GM12878 (cell line): ENCODE measurements around the gene KLHDC2. TPM values are rescaled to one million over a fixed set of nuclear protein-coding genes. Genes with fewer than 3 reads are reported as not detected.

ENCODE experiments used
- ATAC-seq: fragments of 200-7000 bp; cut with Tn5 transposase; 3 replicates; pipeline ENCODE4 v1.9.1; 2020; ENCODE audit warnings: mild to moderate bottlenecking, moderate library complexity
- BruUV-seq: library from RNA; stranded (reverse); fragments of 400-500 nt; replicated peaks from 2 replicates; lab custom pipeline; 2021; lab: Mats Ljungman, UMichigan
- CTCF ChIA-PET: fragments of 300-600 bp; sonication (Branson Sonifier 250); formaldehyde crosslinking; extraction: SDS; loops from one replicate; lab custom pipeline; 2021; ENCODE audit warnings: inconsistent platforms; lab: Yijun Ruan, JAX
- POLR2A ChIA-PET: fragments of 350-600 bp; formaldehyde crosslinking; extraction: SDS; loops from one replicate; lab custom pipeline; 2021; ENCODE audit warnings: inconsistent platforms; lab: Charles Lee
- RAD21 ChIA-PET: fragments of 300-600 bp; sonication (Branson Sonifier 250); formaldehyde crosslinking; loops from one replicate; lab custom pipeline; 2023; ENCODE audit warnings: antibody characterized with exemption; ENCODE audit not compliant: unreplicated experiment; lab: Charles Lee
- SMC1A ChIA-PET: fragments of 300-600 bp; sonication (Branson Sonifier 250); formaldehyde crosslinking; loops from one replicate; lab custom pipeline; 2023; ENCODE audit not compliant: unreplicated experiment, uncharacterized antibody; lab: Charles Lee
- DNase-seq: peaks from one replicate; pipeline ENCODE4 v3.0.0-alpha.2; 2011; ENCODE audit warnings: low read depth, low spot score
- FAIRE-seq: peaks from 3 replicates; lab custom pipeline; 2011; peaks lifted over from hg19 to GRCh38; lab: Jason Lieb, UNC
- H2AFZ ChIP-seq: 2 replicates; pipeline ENCODE4 v1.6.0; 2011; ENCODE audit warnings: low read depth, low read length, control low read depth; ENCODE audit not compliant: control insufficient read depth
- H3K27ac ChIP-seq: 2 replicates; pipeline ENCODE4 v1.5.1; 2011; ENCODE audit warnings: control low read depth; ENCODE audit not compliant: control insufficient read depth, insufficient read depth
- H3K27me3 ChIP-seq, 2 experiments: replicated peaks in 1 of 2; 2 replicates each; pipeline versions ENCODE4 v1.6.0 to v1.6.1; 2011; ENCODE audit warnings: low read length in 1 of 2; ENCODE audit not compliant: control insufficient read depth in 2 of 2, insufficient read depth in 2 of 2
- H3K36me3 ChIP-seq, 2 experiments: 2 replicates each; pipeline ENCODE4 v1.5.1; 2011; ENCODE audit warnings: low read length in 1 of 2; ENCODE audit not compliant: control insufficient read depth in 2 of 2, insufficient read depth in 2 of 2
- H3K4me1 ChIP-seq: 2 replicates; pipeline ENCODE4 v1.6.1; 2011; ENCODE audit warnings: mild to moderate bottlenecking, low read length, moderate library complexity, mixed read lengths; ENCODE audit not compliant: control insufficient read depth, insufficient read depth
- H3K4me2 ChIP-seq: 2 replicates; pipeline ENCODE4 v1.6.0; 2011; ENCODE audit warnings: control low read depth; ENCODE audit not compliant: control insufficient read depth, insufficient read depth
- H3K4me3 ChIP-seq: fragments of 200-600 bp; sonication (generic); 2 replicates; pipeline ENCODE4 v1.5.1; 2016
- H3K79me2 ChIP-seq: 2 replicates; pipeline ENCODE4 v1.6.0; 2011; ENCODE audit warnings: low read length; ENCODE audit not compliant: control insufficient read depth, insufficient read depth
- H3K9ac ChIP-seq: 2 replicates; pipeline ENCODE4 v1.8.0; 2011; ENCODE audit warnings: low read length, control low read depth, mixed read lengths; ENCODE audit not compliant: control insufficient read depth, insufficient read depth
- H3K9me3 ChIP-seq: replicated peaks from 3 replicates; pipeline ENCODE4 v1.5.1; 2011; ENCODE audit warnings: mild to moderate bottlenecking, low read length; ENCODE audit not compliant: control insufficient read depth, insufficient read depth
- H4K20me1 ChIP-seq: 2 replicates; pipeline ENCODE4 v1.6.0; 2011; ENCODE audit not compliant: control insufficient read depth, insufficient read depth
- ATF7 ChIP-seq: fragments of 450-650 bp; IDR thresholded peaks from 2 replicates; pipeline ENCODE4 v1.6.1; 2016; ENCODE audit warnings: low read depth, mild to moderate bottlenecking
- NKRF ChIP-seq: fragments of 450-650 bp; conservative IDR thresholded peaks from 2 replicates; pipeline ENCODE4 v1.6.1; 2017; ENCODE audit warnings: mild to moderate bottlenecking, moderate library complexity
- PBX3 ChIP-seq: IDR thresholded peaks from 2 replicates; pipeline ENCODE4 v1.6.1; 2011; ENCODE audit warnings: mild to moderate bottlenecking, low read depth, low read length, moderate library complexity; ENCODE audit not compliant: insufficient replicate concordance
- ZZZ3 ChIP-seq: IDR thresholded peaks from 2 replicates; pipeline ENCODE4 v1.6.1; 2011; ENCODE audit warnings: low read depth; ENCODE audit not compliant: control insufficient read depth, insufficient read length
- WGBS: methylation state at CpG from one replicate; pipeline ENCODE4 v1.1.6; 2016; ENCODE audit warnings: low lambda C conversion rate; ENCODE audit not compliant: insufficient replicate concordance, insufficient coverage; ENCODE audit errors: missing lambda C conversion rate; 5-methylcytosine and 5-hydroxymethylcytosine counted together
- in situ Hi-C: fragments of 300-500 bp; cut with MboI; formaldehyde crosslinking; loops from 9 replicates; pipeline ENCODE4 v1.14.3; 2018; ENCODE audit warnings: mixed read lengths
- intact Hi-C: fragments of 100-400 bp; cut with micrococcal nuclease; formaldehyde crosslinking; loops from one replicate; pipeline ENCODE4 v1.14.2; 2022; ENCODE audit not compliant: unreplicated experiment
- polyA plus RNA-seq, 11 experiments: library from polyadenylated mRNA; depleted of rRNA in 4 of 11; unstranded in 6 of 11; stranded (reverse) in 5 of 11; fragments of >200 nt; fragmentation: Nextera tagmentation in 4 of 11; fragmentation: Illumina TruSeq in 1 of 11; extraction: Ambion mirVana in 4 of 11; extraction: Trizol in 1 of 11; gene quantifications; 1 replicate in 1 of 11; 2 replicates in 10 of 11; pipeline versions ENCODE4 v1.2.1 to v1.2.3, GENCODE V29; 2011 to 2016; ENCODE audit warnings: inconsistent platforms in 2 of 11, missing spikeins in 2 of 11, low read depth in 1 of 11
- total RNA-seq, 4 experiments: library from RNA; depleted of rRNA in 3 of 4; stranded (reverse); fragments of >200 nt in 3 of 4; fragmentation: Illumina TruSeq in 1 of 4; extraction: Trizol in 1 of 4; gene quantifications; 2 replicates each; pipeline versions ENCODE4 v1.2.1 to v1.2.3, GENCODE V29; 2013 to 2021
- TF ChIP-seq, protein P1 (sequence below): fragments of 150-350 bp; IDR thresholded peaks from 2 replicates; pipeline ENCODE4 v1.6.1; 2016; ENCODE audit warnings: low read depth, low read length

KLHDC2 gene
- total and polyA plus RNA-seq, 10 of the 15 experiments (the other 5 are each of a cell fraction or from before 2014, with no cell fraction given): 6.0 to 45.0 (median 24.7) TPM

DNA sequence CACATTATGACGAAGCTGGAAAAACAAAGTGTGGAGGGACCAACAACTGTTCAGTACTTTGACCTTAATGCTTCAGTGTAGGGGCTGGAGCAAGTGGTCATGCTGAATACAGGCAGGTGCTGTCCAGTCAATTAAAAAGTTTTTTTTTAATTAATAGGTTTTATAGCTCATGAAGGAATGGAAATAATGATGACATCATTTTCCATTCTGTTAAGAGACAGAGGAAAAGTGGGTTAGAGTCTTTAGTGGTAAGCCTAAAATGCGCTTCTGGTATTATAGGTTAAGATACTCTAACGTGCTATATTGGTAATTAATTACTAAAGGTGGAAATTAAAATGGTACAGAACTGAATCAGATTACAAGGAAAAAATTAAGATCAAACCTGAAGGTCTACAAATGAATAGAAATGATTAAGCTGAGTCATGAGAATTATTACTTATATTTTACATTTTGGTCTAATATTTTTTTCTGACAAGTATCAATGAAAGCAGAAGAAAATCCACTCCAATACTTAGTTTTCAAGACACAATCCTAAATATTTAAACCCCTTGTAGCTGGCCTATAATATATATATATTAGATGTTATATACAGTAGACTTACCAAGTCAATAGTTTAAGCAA is 15.6 kb downstream of the KLHDC2 start:
- intact Hi-C loops: no loop called here
- POLR2A ChIA-PET: no interaction called here
- peak; percentile 38 for FAIRE-seq

More for the DNA sequence above, 15.6 kb downstream of the KLHDC2 start:
- Histone ChIP-seq H3K4me1 (no peaks in the 10 kb centered on the region), H2AFZ (no peak overlapping the region), H3K27ac (no peak overlapping the region), H3K9ac (no peak overlapping the region), H3K27me3 (no peaks in the 10 kb centered on the region), H3K4me2 (no peak overlapping the region), H4K20me1 (no peaks in the 10 kb centered on the region), H3K36me3 (peaks cover 3 to 36% of the 10 kb centered on the region in 2 experiments), H3K4me3 (no peak overlapping the region), H3K79me2 (no peaks in the 10 kb centered on the region), H3K9me3 (no peaks in the 10 kb centered on the region)
- WGBS: 77% methylated on average over 3 of the region's 3 CpGs
- DNase-seq (no peak), ATAC-seq (no peak)
- in situ Hi-C loops: no loop called here
- no TSS peak for BruUV-seq
- ChIA-PET SMC1A (interaction anchor here (1.0 to 1.6 kb wide), 2 partner anchors 14 to 16 kb away, joined by 3 to 4 read pairs; partner anchors contain the start of gene KLHDC2), RAD21 (no interaction called here), CTCF (no interaction called here)
- peak; percentile 37; the same call in 1 of the 2 replicates for TF ChIP-seq ATF7
- TF ChIP-seq PBX3: no peak
- TF ChIP-seq NKRF: no peak
- TF ChIP-seq ZZZ3: no peak
- TF ChIP-seq, protein P1, sequence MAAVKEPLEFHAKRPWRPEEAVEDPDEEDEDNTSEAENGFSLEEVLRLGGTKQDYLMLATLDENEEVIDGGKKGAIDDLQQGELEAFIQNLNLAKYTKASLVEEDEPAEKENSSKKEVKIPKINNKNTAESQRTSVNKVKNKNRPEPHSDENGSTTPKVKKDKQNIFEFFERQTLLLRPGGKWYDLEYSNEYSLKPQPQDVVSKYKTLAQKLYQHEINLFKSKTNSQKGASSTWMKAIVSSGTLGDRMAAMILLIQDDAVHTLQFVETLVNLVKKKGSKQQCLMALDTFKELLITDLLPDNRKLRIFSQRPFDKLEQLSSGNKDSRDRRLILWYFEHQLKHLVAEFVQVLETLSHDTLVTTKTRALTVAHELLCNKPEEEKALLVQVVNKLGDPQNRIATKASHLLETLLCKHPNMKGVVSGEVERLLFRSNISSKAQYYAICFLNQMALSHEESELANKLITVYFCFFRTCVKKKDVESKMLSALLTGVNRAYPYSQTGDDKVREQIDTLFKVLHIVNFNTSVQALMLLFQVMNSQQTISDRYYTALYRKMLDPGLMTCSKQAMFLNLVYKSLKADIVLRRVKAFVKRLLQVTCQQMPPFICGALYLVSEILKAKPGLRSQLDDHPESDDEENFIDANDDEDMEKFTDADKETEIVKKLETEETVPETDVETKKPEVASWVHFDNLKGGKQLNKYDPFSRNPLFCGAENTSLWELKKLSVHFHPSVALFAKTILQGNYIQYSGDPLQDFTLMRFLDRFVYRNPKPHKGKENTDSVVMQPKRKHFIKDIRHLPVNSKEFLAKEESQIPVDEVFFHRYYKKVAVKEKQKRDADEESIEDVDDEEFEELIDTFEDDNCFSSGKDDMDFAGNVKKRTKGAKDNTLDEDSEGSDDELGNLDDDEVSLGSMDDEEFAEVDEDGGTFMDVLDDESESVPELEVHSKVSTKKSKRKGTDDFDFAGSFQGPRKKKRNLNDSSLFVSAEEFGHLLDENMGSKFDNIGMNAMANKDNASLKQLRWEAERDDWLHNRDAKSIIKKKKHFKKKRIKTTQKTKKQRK: no peak
